Embryonic facial prominence (tissue), 1 donor: ENCODE results near the gene DNAJC27.

Source experiments
- DNase-seq: peaks from one replicate; pipeline ENCODE4 v3.0.0-alpha.2; 2016; ENCODE audit errors: extremely low spot score

DNAJC27 gene

DNA sequence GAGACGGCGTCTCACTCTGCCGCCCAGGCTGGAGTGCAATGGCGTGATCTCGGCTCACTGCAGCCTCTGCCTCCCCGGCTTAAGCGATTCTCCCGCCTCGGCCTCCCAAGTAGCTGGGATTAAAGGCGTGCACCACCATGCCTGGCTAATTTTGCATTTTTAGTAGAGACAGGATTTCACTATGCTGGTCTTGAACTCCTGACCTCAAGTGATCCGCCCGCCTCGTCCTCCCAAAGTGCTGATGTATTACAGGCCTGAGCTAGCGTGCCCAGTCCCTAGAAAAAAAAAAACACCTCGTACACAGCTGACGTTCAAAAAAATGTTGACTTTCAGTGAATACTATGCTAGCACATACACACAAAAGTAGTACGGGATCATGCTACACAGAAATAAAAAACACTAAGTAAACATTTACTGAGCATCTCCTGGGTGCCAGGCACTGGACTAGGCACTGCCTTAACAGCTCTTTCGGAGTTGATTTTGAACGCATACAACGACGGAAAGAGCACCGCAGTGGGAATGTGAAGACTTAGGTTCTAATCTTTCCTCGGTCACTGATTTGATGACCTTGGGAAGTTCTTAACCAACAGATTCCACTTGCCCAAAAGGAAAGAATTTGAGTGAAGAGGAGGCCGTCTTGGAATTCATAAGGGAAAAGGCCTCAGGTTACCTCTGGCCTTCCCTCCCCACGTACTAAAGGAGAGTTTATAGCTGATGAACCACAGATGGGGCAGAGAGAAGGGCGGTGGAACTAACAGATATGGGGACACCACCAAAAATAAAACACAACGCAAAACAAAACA lies 1.1 kb downstream of the DNAJC27 start:
- DNase-seq = peak; percentile 48

DNA sequence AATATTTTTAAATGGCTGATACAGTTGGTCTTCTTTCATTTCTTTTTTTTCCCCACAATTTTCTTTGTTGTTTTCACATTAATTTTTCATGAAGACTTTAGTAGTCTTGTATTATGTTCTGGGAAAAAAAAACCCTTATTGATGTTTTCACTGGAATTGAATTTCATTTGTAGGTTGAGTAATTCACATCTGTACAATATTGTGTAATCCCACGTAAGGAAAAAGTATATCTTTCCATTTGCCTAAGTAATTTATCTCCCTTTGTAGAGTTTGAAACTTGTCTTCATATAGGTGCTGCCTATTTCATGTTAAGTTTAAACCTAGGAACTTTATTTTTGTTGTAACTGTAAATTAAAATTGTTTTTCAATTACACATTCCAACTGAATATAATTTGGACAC lies 2.0 kb downstream of the DNAJC27 start:
- no peak for DNase-seq

DNA sequence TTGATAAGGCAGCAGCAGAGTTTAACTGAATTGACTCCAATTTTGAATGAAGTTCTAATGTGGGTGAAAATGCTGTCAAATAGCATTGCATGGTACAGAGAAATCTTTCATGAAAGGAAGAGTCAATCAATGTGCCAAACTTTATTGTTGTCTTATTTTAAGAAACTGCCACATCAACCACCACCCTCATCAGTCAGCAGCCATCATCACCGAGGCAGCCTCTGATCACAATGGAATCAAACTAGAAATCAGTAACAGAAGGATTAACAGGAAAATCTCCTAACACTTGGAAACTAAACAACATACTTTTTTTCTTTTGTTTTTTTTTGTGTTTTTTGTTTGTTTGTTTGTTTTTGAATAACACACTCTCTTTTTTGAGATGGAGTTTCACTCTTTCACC lies 9.9 kb downstream of the DNAJC27 start:
- no peak for DNase-seq

DNA sequence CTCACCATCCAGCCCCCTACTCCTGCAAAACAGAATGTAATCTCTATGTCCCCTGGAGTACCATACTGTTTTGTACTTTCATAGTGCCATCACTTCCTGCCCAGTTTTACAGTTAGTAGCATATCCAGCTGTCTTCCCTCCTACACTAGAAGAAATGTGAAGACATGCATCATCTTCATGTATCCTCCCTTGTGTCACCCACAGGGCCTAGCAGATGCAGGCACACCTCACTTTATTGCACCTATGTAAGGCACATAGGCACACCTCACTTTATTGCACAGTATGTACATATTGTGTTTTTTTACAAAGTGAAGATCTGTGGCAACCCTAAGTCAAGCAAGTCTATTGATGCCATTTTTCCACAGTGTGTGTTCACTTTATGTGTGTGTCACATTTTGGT lies 12.0 kb downstream of the DNAJC27 start:
- DNase-seq = no peak

DNA sequence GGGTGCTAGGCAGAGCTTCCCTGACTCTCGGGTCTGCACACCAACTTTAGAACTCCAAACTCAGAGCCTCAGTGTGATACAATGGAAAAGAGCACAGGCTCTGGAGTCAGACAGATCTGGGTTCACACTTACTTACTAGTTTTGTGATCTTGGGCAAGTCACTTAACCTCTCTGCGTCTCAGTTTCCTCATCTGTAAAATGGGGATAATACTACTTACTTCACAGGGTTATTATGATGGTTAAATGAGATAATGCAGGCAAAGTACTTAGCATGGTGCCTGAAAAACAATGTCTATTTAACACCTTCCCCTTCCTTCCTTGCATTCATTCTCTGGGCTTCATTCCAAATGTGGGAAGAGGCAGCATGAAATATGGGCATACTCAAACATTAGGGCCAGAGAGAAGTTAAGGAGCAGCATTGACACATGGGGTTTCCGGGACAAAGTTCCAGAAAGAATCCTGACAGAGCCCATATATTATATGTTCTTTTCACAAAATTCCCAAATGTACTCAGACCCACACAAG lies 13.3 kb downstream of the DNAJC27 start:
- DNase-seq = no peak

DNA sequence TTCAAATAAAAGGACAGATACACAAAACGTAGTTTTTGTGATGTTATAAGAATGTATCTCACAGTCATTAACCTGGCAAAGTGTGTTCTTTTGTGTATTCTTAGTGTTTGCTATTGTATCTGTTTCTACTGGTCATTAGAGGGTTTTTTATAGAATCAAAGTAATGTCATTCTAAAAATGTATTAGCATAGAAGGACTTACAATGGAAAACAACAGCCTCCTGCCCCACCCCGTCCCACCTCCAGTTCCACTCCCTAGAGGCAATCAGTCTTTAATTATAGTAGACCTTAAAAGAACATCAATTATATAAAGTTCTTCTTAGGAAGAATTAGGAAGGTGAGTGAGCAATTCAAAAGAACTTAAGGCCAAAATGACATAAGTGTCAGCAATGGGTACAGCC lies 13.8 kb downstream of the DNAJC27 start:
- DNase-seq = no peak

DNA sequence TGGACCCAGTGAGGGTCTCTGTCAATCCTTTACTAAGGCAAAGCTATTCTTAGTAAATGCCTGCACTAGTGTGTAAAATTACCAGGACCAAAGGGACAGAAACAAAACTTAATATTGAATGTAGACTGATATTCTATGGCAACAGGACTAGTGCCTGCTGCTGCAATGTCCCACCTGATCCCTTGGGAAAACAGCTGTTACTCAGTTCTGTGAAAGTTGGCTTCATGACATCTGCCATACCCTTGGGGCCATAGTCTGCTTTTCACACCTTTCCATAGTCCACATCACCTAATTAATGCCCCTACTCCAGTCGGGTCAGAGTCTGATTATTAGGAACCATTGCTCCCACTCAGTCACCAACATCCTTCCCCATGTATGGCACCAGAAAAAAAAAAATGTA lies 14.5 kb downstream of the DNAJC27 start:
- no peak for DNase-seq

DNA sequence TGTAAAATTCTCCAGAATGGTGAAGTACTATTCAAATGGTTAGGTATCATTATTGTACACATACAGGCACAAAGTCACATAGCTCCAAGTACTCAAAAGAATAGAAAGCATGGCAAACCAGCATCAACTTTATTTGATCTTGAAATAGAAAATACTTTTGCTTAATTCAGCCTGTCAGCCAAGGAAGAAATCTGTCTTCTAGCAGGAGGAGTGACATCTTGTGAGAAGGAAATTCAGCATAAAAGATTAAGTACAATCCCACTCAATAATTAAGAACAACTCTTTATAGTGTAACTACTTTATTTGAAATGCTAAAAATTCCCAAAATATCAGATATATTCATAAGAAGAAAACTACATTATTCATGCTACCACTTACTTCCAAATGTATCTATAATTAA lies 15.8 kb downstream of the DNAJC27 start:
- no peak for DNase-seq

DNA sequence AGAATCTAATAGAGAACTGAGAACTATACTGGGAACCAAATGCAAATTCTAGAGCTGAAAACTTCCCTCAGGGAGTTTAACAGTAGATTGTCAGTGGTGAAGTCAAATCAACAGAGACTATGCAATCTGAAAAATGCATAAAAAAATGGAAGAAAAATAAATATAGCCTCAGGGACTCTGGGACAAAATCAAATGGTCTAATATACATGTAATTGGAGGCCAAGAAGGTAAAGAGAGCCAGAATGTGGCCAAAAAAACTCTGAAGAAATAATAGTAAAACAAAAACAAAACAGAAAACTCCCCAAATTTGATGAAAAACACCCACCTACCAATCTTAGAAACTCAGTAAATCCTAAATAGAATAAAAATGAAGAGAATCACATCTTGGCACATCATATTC lies 16.5 kb downstream of the DNAJC27 start:
- DNase-seq = no peak

DNA sequence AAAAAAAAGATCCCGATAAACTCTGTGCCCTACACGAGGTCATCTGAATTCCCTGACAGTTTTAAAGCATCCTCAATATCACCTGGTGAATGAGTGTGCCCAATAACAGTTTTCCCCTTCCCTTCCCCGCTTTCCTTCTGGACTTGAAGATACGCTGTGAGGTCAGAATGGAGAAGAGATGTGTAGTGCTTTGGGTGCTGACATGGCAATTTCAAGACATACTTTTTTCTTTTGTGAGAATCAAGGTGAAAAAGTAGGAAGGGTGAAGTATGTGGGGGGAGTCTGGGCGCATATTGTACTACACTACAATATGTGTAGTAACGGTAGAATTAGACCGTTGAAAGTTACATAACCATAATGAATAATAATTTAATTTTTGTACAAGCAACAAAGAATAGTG lies 21.7 kb downstream of the DNAJC27 start:
- no peak for DNase-seq

DNA sequence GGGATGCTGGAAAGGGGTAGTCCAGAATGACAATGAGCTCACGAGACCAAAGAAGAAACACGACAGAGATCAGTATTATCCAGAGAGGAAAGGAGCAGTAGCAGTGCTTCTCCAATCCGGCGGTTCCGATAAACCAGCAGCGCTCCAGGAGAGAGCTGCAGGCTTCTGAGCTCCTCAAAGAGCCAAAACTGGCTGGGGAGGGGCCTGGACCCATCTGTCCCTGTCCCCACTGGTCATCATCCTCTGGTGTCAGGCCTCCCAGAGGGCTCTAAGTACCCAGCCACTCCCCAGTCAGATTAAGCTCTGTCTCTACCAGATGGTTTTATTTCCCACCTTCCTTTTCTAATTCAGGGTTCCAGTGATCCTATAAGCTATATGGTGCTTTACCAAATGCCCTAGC lies 23.2 kb downstream of the DNAJC27 start:
- no peak for DNase-seq

DNA sequence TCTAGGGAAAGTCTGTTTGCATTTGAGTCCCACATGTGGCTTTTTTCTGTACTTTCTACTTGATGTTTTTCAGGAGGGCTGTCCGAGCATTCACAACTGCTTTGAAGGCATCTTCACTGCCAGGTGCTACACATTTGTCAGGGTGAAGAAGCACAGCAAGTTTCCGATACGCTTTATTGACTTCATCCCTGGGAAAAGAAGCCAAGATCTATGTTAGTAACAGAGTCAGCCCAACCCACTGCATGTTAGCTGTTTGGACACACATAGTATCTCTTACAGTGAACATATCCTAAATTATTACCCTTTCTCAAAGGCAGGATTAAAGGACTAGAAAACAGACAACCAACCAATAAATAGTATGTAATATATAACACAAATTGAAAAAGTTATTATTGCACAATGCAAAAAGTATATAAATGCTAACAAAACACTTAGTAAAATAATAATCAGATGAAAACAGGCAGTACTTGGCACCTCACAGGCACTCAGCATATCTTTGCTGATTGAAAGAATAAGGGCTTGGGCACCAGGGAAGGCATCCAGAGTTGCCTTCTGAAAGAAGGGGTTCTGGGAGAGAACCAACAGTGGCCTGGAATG lies 24.1 kb downstream of the DNAJC27 start:
- DNase-seq = no peak

DNA sequence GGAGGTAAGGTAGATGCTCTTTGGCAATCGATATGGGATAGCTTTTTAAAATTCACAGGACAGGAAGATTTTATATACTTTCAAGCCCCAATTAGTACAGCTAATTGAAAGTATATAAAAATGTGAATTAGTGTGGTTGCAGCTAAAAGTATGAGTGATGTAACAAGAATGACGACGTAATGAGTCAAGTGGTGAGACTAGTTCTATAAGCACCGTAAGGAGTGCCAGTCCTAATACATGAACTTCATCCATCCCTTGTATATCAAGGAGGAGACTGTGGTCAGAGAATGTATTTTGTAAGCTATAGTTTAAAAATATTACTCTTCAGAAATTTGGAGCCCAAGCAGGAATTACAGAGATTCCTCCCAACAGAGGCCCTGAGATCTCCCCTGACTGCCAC lies 25.8 kb downstream of the DNAJC27 start:
- no peak for DNase-seq

DNA sequence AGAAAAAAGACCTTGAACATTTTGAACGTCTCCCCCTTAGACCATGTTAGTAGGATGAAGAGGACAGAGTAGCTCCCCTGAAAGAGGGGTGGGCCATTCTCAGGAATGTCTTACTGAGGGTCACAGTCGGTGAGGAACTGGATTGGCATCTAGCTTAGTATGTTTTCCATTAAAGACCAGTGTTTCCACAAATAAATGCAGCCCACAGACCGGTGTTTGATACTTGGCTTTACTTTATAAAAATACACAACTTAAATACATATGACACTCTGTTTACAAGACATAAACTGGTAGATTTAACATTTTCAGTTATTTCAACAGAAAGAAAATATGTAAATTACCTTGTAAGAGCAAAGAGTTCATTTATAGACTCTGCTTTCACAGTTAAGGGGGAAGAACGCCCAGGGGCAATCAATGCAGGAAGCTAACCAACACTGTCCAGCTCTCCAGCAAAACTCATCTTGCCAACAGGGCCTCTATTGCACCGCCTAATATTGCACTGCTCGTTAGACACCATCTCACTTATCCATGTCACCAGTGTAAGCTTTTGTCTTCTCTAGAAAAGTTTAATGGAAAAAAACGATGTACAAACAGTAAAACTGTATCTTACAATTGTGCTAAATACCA lies 28.2 kb downstream of the DNAJC27 start:
- DNase-seq = no peak

DNA sequence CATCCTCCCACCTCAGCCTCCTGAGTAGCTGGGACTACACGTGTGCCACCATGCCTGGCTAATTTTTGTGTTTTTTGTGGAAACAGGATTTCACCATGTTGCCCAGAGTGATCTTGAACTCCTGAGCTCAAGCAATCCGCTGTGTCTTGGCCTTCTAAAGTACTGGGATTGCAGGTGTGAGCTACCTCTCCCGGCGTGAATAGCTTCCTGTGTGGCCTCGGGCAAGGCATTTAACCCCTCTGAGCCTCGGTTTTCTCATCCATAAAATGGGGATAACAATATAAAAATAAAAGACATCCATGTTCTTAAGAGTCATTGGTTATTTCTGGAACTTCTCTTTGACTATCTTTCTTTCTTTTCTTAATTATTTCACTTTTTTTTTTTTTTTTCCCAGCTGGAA lies 32.4 kb downstream of the DNAJC27 start:
- no peak for DNase-seq

DNA sequence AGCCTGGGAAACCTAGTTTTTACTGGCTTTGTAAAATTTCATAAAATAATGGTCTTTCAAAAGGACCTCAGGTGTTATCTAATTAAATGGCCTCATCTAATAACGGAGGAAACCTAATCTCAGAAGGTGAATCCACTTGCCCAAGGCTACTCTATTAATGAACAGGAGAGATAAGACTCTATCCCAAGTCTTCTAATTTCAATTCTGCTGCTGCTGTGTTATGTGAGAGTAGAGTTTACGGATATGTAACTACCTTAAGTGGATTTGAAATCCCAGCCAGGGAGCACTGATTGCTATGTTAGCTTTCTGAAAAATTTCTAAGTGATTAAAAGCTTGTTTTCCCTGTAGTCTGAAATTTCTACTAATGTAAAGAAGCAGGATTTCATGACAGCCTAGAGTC lies 34.5 kb downstream of the DNAJC27 start:
- no peak for DNase-seq

DNA sequence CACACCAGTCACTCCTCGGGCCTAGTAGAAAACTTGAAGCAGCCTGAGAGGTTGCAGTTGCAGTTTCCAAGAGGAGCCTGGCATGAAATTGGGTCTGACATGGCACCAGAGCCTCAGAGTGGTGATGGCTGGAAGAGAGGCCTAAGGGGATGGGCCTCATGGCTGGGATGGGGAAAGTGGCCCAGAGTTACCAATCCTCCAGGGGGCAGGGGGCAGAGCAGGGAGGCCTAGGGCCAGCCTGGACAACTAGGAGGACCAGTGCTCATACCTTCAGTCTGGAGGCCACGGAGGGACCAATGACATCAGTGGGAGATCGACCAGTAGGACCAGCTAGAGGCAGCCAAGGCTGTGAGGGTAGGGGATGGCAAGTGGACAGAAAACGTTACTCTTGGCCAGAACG lies 36.6 kb downstream of the DNAJC27 start:
- DNase-seq = no peak

DNA sequence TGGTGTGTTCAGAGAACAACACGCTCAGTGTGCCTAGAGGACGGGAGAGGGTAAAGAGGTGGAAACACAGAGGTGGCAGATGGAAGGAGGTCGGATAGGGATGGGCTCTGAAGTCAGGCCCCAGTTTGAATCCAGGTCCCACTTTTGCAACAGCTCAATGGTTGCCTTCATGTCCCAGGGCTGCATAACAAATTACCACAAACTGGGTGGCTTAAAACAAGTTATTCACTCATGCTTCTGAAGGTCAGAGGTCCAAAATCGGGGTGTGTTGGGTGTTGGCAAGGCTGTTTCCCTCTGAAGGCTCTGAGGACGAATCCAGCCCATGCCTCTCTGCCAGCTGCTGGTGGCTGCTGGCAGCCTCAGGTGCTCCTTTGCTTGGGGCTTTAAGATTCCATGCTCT lies 39.0 kb downstream of the DNAJC27 start:
- DNase-seq = no peak

DNA sequence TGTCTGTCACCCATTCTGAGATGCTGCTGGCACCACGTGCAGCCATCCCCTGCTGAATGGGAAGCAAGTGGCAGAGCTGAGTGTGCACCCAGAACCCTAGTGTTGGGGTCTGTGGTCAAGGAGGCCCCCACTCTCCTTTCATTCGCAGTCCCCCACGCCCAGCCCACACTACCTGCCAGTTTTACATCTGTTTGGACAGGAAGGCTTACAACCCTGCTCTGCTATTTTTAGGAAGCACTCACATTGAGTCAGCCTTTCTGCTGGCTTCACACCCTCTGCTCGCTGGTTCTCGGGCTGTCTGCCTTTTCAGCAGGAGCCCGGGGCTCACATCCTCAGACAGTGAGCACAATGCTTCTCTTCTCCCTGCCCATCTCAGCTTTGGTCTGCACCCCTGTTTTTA lies 41.0 kb downstream of the DNAJC27 start:
- DNase-seq = no peak

DNA sequence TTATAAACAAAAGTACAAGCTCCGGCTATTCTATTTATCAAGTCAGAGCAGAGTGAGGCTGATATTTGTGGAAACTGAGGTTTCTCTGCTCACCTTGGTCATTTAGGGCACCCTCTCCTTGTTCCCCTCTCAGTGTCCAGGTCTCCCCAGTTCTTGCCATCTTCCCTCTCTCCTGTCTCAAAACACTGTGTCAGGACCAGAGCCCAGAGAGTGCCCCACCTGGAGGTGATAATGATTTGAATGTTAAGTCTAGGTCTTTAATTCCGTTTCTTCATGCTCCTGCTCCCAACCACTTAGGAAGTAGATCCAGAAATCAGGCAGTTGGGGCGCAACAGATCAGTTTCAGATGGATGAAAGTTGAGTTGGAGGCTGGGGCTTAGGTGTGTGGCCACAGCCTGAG lies 42.5 kb downstream of the DNAJC27 start:
- no peak for DNase-seq

DNA sequence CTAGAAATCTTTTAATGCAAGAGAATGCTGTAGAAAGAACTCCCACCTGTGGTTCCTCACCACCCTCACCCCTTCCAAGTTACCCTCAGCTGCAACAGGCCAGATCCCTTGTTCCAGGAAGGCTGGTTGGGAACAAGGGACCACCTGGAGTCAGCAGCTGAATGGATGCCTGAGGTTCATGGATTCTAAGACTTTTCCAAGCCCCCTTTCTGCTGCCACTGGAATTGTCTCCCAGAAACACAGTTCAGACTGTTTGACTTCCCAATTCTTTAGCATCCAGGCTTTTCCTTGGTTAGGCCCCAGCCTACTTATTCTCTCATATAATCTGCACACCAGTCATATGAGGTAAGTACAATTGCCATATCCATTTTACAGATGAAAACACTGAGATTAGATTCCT lies 43.7 kb downstream of the DNAJC27 start:
- DNase-seq = no peak

DNA sequence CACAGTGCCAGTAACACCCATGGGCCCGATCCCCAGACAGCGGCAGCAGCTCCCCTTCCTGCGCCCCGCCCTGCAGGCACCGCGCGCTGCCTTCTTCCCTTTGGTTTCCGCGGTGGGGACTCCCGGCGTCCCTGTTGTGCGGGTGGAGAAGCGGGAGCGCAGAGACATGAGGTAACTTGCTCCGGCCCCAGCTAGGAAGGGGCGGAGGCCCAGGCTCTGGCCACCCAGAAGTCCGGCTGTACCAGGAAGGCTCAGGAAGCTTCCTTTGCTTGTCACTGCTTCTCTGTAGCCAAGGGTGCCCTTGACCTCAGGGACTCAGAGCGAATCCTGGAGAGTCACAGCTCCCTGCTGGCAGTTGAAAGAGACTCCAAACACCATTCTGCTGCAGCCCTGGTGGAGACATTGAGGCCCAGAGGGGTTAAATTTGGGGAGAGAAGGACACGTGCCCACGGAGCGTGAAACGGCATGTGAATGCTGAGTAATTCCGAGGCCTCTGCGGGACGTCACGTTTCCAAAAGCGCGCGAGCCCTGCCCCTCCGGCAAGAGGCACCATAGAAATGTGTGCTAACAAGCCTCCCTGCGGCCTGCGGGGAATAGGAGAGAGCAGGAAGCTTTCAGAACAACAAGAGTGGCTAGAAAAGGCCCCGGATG lies 45.0 kb downstream of the DNAJC27 start:
- peak; percentile 33 for DNase-seq

DNA sequence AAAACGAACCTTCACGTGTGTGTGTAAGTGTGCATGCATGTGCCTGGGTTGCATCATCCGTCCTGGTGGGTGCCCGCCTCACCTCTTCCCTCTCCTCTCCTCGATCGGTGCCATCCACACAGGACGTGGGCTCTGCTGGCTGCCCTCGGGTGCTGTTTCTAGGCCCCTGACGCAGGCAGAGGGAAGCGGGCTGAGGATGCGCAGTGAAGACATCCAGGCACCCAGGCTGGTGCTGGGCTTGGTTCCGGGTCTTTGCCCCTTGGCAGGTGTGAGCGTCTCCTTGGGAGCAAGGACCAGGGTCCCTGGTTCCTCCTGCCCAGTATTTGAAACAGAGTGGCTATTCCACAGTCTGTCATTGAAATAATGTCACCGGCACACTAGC lies 45.5 kb downstream of the DNAJC27 start:
- no peak for DNase-seq
